Measurements from ENCODE around the gene INAFM1.

Gene INAFM1

DNA sequence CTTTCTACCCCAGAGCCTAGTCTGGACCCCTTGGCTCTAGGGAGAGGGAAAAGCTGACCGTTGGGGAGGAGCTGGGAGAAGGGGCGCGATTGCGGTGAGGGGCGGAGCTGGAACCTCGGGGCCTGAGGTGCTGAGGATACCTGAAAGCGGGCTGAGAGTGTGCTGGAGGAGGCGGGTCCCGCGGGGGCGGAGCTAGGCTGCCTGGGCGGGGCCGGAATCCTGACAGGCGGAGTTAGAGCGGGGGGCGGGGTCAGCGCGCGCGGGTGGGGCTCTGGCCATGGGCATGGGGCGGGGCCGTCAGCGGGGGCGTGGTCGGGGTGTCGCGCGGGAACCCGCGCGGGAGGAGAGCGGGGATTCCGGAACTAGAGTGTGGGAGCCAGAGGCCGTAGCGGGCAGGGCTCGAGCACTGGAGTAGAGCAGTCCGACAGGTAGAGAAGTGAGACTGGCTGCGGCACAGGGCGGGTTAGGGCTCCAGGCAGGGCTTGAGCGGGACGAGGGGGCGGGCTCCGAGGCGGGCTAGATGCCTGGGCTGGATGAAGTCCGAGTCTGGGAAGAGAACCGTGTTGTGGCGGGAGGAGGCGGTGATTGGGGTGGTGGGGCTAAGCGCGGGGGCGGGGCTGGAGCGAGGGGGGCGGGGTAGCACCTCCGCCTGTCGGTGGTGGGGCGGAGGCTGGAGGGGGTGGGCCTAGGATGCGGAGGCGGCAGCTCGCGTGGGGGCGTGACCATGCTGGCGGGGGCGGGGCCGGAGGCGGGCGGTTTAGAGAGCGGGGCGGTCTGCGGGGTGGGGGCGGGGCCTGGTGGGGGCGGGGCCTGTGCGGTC is at the start of gene INAFM1:
INAFM1 (plus strand) TSS at position 815 of the 820 bp plus-strand sequence. CDS start 35 bp downstream, outside the sequence.
- DNase-seq (ENCODE audit: extremely low read depth in 1 of 2, low read depth in 1 of 2), result peak; percentile 98

DNA sequence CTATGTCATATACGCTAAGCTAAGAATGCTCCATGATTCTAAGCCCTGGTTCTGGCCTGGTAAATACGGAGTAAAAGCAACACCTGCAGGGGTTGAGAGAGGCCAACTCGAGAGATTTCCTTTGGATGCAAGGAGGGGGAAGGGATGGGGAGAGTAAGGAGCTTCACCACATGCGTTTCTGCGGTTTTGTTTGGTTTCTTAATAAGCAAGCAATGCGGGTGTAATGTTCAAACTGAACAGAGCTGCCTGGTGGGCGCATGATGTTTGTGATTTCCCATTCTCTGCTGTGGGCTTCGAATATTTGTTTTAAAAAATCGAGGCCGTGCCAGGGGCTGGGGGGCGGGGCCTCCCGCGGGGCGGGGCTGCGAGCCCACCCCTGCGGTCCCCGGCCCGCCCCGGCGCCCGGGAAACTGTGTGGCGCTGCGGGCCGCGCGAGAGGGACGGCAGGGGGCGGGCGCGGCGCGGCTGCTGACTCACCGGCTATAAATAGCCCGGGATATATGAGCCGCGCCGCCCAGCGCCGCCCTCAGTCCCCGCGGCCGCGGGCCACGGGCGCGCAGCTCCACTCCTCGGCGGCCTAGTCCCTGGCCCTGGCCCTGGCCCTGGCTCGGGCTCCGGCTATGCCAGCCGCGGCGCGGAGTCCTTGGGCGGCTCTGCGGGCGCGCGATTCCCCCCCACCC is 48.8 kb upstream of the INAFM1 start:
- peak; percentile 65 to 74 for DNase-seq (ENCODE audit: extremely low read depth in 1 of 2, low read depth in 1 of 2)

DNA sequence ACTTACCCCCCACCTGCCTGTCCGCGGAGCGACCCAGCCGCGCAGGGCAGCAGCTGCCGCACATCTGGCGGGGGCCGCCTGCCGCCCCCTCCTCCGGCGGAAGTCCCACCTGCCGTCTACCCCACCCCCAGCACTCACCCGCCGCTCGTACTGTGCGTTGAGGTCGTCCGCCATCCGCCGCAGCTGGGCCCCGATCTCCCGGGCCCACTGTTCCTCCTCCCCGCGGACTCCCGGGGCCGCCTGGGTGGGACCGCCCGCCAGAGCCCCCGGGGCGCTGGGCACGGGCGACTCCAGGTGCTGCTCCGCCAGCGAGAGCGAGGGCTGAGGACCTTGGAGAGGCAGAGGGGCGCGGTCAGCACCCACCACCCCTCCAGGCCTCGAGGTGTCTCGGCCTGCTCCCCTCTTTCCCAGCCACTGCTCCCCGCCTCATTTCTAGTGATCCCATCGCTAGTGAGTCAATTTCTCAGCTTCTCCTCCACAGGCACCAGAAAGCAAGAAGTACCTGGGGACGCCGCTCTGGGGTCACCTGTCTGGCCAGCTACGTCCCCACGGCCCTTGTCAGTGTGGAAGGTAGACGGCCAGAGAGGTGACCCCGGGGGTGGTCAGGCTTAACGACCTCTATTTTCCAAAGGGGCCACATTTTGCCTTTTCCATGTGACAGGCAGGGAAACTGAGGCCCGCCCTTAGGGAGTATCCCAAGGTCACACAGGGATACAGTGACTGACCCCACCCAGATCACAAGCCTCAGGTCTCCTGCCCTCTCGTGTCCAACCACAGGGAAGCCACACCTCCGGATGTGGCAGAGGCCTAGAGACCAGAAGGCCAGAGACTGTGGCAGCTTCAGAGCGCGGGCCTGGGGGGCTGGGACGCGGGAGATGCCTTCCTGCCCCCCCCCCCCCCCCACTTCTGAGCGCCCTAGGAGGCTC is 48.0 kb upstream of the INAFM1 start:
- peak in 1 of 2 donors; percentile 64 for DNase-seq (ENCODE audit: extremely low read depth in 1 of 2, low read depth in 1 of 2)

DNA sequence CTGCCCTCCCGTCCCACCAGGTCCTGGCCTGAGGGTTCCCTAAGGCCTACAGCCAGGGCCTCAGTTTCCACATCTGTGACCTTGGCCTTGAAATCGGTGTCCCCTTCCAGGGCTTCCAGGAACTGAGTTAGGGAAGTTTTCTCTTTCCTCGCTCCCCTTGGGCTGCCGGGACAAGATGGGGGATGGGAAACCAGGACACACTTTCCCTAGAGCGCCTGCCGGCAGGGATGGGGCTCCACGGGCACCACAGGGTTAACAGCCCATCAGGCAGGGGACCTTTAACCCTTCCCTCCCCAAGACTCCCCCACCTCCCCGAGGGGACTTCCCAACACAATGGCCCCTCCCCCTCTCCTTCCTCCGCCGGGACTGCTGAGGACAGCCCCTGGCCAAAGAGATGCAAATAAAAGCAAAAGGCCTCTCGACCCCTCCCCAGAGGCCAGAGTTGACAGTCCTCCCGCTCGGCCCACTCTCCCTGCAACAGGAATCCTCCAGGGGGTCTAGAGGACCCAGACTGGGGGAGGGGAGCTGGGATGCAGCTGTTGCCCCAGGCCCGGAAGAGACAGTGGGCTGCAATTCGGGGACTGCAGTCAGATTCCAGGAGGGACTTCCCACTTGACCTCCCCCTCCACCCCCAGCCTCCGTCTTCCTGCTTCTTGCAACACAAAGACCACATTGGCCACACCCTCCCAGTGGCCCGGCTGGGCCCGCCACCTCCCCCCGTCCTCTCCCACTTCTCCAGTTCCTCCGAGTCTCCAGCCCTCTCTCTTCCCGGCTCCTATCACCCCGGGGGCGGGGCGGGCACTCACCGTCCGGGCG is 47.1 kb upstream of the INAFM1 start:
- no peak for DNase-seq (ENCODE audit: extremely low read depth in 1 of 2, low read depth in 1 of 2)

DNA sequence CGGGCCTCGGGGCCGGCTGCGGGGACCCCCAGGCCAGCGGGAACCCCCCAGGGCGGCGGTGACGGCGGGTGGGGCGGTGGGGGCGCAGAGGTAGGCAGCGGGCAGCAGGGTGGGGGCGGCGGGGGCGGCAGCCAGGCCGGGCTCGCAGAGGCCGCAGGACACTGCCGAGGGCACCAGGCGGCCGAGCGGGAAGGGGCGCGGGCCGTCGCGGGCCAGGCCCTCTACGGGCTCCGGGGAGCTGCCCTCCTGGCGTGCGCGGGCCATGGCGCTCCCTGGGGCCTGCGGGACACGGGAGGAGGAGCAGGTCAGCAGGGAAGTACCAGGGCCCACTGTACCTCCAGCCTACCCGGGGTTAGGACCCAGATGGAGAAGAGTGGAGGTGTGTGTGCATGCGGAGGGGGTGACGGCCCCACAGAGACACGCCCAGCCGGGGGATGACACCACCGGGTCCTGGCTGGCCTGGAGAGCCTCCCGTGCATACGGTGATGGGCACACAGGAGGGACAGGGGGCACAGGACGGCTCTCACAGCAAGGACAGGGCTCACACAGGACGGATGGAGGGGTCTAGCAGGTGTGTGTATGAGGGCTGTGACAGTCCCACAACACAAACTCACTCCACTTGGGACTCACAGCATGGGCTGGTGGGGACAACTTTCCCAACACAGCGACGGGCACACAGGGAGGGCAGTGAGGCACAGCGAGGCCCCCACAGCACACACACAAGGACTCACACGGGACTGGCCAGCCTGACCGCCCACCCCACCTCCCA is 46.3 kb upstream of the INAFM1 start:
- no peak for DNase-seq (ENCODE audit: extremely low read depth in 1 of 2, low read depth in 1 of 2)

DNA sequence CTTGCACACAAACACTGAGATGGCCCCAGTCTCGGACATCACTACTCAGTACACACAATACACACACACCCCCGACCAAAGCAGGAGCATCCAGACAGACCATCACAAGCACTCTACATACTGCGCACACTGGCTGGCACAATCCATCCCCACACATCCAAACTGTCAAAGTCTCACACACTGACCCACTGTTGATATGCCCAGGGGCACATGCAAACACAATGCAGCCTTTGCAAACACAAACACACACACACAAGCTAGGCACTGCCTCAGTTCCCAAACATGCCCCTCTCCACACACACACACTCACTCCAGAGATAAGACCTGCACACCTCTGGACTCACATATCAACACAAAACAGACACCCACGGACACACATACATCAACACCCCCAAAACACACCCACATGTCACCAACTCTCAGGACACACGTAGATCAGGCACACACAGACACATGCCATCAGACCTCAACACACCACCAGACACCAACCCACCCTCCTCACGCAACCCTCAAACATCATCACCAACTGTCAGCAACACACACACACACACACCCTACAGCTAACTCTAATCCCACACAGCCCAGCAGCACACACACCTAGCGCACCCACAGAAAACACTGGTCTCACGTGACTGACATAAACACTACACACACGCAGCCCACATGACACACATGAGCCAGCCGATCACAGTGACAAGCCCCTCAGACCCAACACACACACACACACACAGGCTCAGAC is 45.6 kb upstream of the INAFM1 start:
- no peak for DNase-seq (ENCODE audit: extremely low read depth in 1 of 2, low read depth in 1 of 2)

DNA sequence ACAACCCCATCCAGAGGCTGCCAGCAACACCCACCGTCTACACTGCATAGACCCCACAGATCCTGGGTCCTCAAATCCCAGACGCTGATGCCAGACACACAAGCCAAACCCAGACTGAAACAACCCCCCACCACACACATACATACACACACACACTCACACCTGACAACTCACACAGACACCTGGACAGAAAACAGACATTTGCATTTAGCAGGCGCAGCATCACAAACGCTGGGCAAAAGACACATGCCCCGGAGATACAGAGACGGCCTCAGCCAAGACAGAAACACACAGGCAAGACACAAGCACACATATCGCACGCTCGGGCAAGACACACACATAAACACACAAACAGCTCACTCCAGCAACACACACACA is 45.0 kb upstream of the INAFM1 start:
- no peak for DNase-seq (ENCODE audit: extremely low read depth in 1 of 2, low read depth in 1 of 2)

DNA sequence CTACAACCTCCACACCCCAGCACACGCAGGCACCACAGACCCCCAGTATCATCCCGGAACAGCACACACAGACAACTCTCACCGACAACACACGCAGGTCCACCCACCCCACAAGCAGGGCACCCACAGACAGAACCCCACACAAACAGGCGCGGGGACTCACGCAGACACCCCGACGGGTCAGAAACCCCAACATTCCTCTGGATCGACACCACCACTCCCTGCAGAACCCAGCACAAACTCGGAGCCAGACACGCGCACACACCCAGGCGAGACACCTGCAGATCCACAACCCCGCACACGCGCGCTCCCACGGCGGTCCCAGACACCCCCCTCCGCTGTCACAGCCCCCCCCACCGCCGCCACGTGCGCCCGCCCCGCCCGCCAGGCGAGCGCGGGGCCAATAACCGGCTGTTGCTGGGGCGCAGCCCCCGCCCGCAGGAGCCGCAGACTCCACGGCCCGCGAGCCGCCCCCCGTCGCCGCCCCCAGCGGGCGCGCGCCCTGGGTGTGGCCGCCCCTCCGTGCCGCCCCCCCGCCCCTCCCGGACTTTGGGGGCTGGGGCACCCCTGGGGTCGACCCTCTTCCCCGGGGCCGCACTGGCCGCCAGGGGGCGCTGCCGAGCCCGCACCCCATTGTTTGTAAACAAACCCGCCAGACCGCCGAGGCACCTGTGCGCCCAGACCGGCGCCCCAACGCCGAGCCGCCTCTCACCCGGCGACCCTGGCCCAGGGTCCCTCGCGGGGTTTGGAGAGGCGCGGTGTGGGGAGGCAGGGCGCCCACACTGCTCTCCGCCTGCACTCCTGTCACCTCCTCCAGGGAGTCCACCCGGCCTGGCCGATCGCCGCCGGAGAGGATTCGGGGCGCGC is 44.4 kb upstream of the INAFM1 start:
- DNase-seq (ENCODE audit: extremely low read depth in 1 of 2, low read depth in 1 of 2), result no peak

DNA sequence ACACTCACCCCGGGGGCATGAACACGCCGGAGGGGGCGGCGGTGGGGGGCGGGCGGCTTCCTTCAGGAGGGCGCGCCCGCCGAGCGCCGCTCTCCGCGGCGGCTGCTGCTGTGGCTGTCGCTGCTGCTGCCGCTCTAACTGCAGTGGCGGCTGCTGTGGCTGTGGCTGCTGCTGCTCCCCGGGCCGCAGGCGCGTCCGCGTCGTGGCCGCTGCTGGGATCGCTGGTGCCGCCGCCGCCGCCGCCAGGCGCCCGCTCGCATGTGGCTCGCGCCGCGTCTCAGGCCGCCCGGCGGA is 43.8 kb upstream of the INAFM1 start, which contains the start of gene BBC3:
BBC3 (minus strand) TSS at position 279 of the 294 bp plus-strand sequence. CDS start 2,768 bp downstream, outside the sequence.
- DNase-seq (ENCODE audit: extremely low read depth in 1 of 2, low read depth in 1 of 2), result no peak

DNA sequence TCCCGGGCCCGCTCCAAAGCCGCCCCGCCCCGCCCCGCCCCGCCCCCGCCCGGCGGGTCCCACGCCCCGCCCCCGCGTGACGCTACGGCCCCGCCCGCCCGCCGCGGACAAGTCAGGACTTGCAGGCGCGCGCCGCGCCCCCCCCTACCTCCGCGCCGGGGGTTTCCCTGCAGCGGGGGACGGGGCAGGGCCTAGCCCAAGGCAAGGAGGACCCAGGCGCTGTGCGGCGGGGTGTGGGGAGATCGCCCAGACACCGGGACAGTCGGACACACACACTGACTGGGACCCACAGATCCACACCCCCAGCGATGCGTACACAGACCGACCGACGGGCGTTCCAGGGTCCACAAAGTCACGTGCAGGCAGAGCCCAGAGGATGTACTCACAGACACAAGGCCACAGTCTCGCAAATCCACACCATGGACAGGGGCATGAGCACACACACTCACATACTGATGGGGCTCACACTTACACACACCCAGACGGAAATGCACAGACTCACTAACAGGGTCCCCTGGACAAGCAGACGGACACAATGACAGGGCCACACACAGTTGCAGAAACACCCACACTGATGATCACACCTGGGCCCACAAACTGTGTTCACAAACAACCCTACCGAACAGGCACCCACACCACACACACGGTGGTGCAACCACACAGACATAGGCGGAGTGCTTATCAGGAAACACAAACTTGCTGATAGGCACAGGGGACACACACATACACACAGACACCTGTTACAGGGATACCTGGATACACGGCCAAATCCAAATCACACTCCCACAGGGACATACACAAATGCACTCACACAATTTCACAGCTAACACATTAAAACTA is 43.2 kb upstream of the INAFM1 start:
- DNase-seq (ENCODE audit: extremely low read depth in 1 of 2, low read depth in 1 of 2), result peak; percentile 72 to 84

DNA sequence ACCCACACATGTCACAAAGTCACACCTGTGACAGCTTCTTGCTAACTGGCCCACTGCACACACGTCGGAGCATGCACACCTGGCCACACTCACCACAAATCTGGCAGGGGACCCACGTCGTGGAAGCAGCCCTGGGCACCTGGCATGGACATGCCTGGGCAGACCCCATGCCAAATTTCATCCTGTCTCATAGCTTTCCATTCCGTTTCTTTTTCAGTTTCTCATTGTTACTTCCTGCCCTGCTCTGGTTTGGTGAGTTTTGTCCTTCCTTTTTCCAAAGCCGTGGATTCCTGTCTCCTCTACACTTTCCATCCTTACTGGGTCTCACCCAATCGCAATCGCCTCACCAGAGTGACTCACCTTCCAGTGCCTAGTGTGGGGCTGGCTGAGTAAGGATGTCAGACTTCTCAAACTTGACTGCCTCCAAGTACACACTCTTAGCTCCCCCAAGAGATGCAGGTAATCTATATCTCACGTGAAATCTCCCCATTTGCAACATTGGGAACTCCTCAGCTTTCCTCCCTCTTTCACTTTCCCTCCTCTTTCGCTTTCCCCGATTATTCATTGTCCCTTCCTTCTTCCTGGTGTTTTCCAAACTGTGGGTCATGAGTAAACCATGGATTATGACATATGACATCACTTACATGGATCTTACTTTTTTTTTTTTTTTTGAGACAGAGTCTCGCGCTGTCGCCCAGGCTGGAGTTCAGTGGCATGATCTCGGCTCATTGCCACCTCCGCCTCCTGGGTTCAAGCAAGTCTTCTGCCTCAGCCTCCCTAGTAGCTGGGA is 42.1 kb upstream of the INAFM1 start:
- no peak for DNase-seq (ENCODE audit: extremely low read depth in 1 of 2, low read depth in 1 of 2)

DNA sequence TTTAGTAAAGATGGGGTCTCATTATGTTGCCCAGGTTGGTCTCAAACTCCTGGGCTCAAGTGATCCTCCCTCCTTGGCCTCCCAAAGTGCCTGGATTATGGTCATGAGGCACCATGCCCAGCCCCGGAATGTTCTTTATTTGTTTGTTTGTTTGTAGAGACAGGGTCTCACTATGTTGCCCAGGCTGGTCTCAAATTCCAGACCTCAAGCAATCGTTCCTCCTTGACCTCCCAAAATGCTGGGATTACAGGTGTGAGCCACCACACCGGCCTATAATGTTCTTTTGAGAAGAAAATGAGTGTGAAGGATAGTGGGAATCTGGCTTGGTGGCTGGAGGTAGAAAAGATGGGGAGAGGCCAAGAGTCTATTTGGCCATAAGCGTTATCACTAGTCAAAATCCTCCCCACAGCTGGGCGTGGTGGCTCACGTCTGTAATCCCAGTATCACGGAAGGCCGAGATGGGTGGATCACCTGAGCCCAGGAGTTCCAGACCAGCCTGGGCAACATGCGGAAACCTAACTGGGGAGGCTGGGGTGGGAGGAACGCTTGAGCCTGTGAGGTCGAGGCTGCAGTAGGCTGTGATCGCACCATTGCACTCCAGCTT is 38.5 kb upstream of the INAFM1 start:
- DNase-seq (ENCODE audit: extremely low read depth in 1 of 2, low read depth in 1 of 2), result no peak

DNA sequence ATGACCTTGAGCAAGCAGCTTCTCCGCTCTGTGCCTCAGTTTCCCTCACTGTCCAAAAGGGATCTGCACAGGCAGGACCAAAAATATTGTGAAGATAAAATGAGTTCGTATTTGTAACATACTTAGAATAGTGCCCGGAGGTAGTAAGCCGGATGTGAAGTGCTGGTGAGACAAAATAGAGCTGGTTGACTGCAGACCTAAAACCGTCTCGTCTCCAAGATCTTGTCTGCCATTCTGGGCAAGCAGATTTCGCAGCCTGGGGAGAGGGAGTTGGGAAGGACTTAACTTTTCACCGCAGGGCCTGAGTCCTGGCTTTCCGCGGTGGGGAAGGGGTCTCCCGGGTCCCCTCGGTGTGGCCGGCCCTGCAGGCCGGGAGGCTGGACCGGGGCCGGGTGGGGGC is 35.5 kb upstream of the INAFM1 start:
- no peak for DNase-seq (ENCODE audit: extremely low read depth in 1 of 2, low read depth in 1 of 2)

DNA sequence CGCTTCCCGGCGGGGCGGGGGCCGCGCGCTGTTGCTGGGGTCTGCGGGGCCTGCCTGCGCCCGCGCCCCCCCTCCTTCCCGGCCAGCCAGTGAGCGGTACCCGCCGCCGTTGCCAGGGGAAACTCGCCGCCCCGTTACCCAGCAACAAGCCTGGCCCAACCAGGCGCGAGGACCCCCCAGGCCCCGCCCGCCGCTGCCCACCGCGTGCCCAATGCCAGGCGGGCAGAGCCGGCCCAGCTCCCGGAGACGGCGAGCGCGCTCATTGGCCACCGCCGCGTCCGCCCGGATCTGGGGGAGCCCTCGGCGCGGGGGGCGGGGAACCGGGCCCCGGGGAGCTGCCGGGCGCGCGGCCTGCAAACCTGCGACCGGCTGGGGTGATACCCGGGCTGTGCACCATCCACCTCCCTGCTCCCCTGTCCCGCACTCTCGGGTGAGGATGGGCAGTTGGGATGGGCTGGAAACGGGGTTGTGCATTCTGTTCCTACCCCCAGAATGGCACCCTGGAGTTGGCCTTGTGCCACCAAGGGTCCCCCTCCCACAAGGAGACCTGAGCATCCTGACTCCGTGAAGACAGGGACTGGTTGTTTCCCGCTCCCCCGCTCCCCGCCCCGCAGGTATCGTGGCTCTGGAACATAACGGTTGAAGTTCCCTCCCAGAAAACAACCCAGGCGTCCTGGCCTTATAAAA is 34.9 kb upstream of the INAFM1 start:
- DNase-seq (ENCODE audit: extremely low read depth in 1 of 2, low read depth in 1 of 2), result no peak

DNA sequence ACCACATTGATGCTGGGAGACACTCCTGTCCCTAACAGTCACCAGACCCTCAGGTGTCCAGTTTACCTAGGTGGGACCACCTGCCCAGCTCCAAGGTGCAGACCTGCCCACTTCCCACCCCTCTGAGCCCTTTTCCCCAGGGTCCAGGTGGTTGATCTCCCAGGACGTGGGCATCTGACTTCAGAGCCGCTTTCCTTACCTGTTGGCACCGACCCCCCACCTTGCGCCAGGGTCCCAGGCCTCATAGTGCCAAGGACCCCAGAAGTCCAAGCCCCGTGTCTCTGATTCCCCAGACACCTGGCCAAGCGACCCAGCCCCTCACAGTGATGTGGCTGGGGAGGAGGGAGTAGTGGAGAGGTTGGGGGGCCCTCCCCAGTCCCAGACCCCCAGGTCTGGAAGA is 34.1 kb upstream of the INAFM1 start:
- DNase-seq (ENCODE audit: extremely low read depth in 1 of 2, low read depth in 1 of 2), result no peak

Data from stimulated activated CD8-positive, alpha-beta memory T cell treated with anti-CD3 and anti-CD28 coated beads, Interleukin-7, amount 100 ng/mL, for 48 hours (primary cell).